ENCODE results near the gene FAAP100. TPM values are rescaled to one million over a fixed set of nuclear protein-coding genes. Genes with fewer than 3 reads are reported as not detected.

FAAP100 gene
- total RNA-seq, 1 donor from 2014 or later: 29.3 TPM

GRCh38 chr17:81491181-81491581 is 61.0 kb downstream of the FAAP100 start:
- no peak for DNase-seq (ENCODE audit: low read depth)

GRCh38 chr17:81489998-81490992 is 61.9 kb downstream of the FAAP100 start:
- DNase-seq (ENCODE audit: low read depth): no peak

Other genes with a start within 250 kb of the FAAP100 start
- 5.5 and 5.7 TPM in 2 replicates for gene BAHCC1, start 156.9 kb downstream of the FAAP100 start, total RNA-seq
- 1,458 and 1,934 TPM in 2 replicates for gene ACTG1, start 39.6 kb downstream of the FAAP100 start, total RNA-seq
- gene FSCN2, start 24.0 kb downstream of the FAAP100 start, total RNA-seq: 1.5 and 3.0 TPM in 2 replicates
- 94.7 and 96.8 TPM in 2 replicates for gene NPLOC4, start 84.8 kb upstream of the FAAP100 start, total RNA-seq
- 7.3 and 10.6 TPM in 2 replicates for gene TSPAN10, start 84.8 kb upstream of the FAAP100 start, total RNA-seq
- not detected in 2 replicates for gene PDE6G, start 104.2 kb upstream of the FAAP100 start, total RNA-seq
- gene OXLD1, start 114.3 kb upstream of the FAAP100 start, total RNA-seq: 33.8 and 35.7 TPM in 2 replicates
- 12.5 and 16.5 TPM in 2 replicates for gene CCDC137, start 114.4 kb upstream of the FAAP100 start, total RNA-seq
- gene ARL16, start 131.4 kb upstream of the FAAP100 start, total RNA-seq: 29.4 and 38.5 TPM in 2 replicates
- gene HGS, start 131.7 kb upstream of the FAAP100 start, total RNA-seq: 101 and 123 TPM in 2 replicates
- gene MRPL12, start 151.0 kb upstream of the FAAP100 start, total RNA-seq: 16.2 and 26.6 TPM in 2 replicates
- gene SLC25A10, start 159.9 kb upstream of the FAAP100 start, total RNA-seq: 11.1 and 19.4 TPM in 2 replicates

All from myocyte (in vitro differentiated cells).